GDM1 (cell line): ENCODE measurements around the gene ACADSB.

Experiments used
- DNase-seq: peaks from one replicate; lab custom pipeline; 2025; lab: John Stamatoyannopoulos, UW

ACADSB gene

GRCh38 chr10:123004298-123004697 lies 4.5 kb upstream of the ACADSB start:
- DNase-seq: no peak

GRCh38 chr10:123007558-123008354 lies 1.1 kb upstream of the ACADSB start:
- no peak for DNase-seq

- DNase-seq: no peak
These were observed 457 bp downstream of the ACADSB start for GRCh38 chr10:123009105-123009820.

GRCh38 chr10:123011987-123012386 lies 3.2 kb downstream of the ACADSB start:
- DNase-seq: no peak

GRCh38 chr10:123013456-123014419 lies 4.9 kb downstream of the ACADSB start:
- no peak for DNase-seq

GRCh38 chr10:123014772-123015171 lies 6.0 kb downstream of the ACADSB start:
- no peak for DNase-seq

- no peak for DNase-seq
These were observed 7.4 kb downstream of the ACADSB start for GRCh38 chr10:123016228-123016627.

GRCh38 chr10:123017421-123018165 lies 8.8 kb downstream of the ACADSB start:
- no peak for DNase-seq

GRCh38 chr10:123018531-123018930 lies 9.7 kb downstream of the ACADSB start:
- no peak for DNase-seq

- DNase-seq: no peak
These were observed 10.5 kb downstream of the ACADSB start for GRCh38 chr10:123019264-123019663.

- no peak for DNase-seq
These were observed 11.3 kb downstream of the ACADSB start for GRCh38 chr10:123019941-123020703.

- no peak for DNase-seq
These were observed 12.7 kb downstream of the ACADSB start for GRCh38 chr10:123021517-123021916.

- no peak for DNase-seq
These were observed 15.7 kb downstream of the ACADSB start for GRCh38 chr10:123024540-123024939.

GRCh38 chr10:123026302-123026701 lies 17.5 kb downstream of the ACADSB start:
- DNase-seq: no peak

GRCh38 chr10:123027861-123028260 lies 19.1 kb downstream of the ACADSB start:
- DNase-seq: no peak

GRCh38 chr10:123031124-123031523 lies 22.3 kb downstream of the ACADSB start:
- no peak for DNase-seq

- no peak for DNase-seq
These were observed 25.5 kb downstream of the ACADSB start for GRCh38 chr10:123034332-123034731.

- no peak for DNase-seq
These were observed 26.8 kb downstream of the ACADSB start for GRCh38 chr10:123035467-123036086.

- DNase-seq: peak; percentile 73
These were observed 30.2 kb downstream of the ACADSB start for GRCh38 chr10:123038782-123039631.

- DNase-seq: no peak
These were observed 30.8 kb downstream of the ACADSB start for GRCh38 chr10:123039632-123039930.
